GM13977 (cell line): Measurements from ENCODE around the gene PLA2G2F.

Experiments
- DNase-seq: peaks from one replicate; pipeline ENCODE4 v3.0.0; 2012; ENCODE audit warnings: low spot score
- CTCF ChIP-seq: IDR thresholded peaks from 2 replicates; pipeline ENCODE4 v1.5.1; 2012; ENCODE audit warnings: mild to moderate bottlenecking, control low read depth; ENCODE audit not compliant: insufficient read depth; ENCODE audit errors: extremely low read depth, missing control alignments
- in situ Hi-C: fragments of 300-500 bp; cut with MboI; formaldehyde crosslinking; loops from one replicate; pipeline ENCODE4 v1.12.0; 2022; ENCODE audit warnings: low sequenced_read_pairs, low pct_unique_long_range_greater_than_20kb, mixed read lengths, inconsistent platforms; ENCODE audit not compliant: unreplicated experiment

The PLA2G2F gene

DNA sequence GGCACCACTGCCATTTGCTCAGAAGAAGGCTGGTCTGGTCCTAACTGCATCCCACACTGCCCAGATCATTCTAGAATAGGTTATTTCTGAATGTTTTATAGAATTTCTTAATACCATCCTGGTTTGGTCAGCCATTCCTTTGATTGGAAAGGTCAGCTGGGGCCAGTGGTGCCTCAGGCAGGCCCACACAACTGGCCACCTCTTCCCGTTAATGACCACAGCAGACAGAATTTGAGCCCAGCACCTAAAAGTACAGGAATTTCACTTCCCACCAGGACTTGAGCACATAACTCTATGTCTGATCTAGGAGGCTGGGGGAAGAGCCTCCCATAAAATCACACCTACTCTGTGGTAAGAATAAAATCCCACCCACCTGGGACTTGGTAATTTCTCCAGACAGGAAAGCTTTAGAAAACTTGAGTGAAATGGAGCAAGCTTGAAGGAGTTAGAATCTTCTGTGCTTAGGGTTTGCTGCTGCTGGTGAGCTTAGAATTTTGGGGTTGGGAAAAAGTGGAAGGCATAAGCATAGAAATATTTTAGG, 53.8 kb downstream of the PLA2G2F start:
- no peak for DNase-seq
- in situ Hi-C loops, result no loop called here
- TF ChIP-seq CTCF, result no peak

- in situ Hi-C loops, result no loop called here
- no peak for DNase-seq
- TF ChIP-seq CTCF, result no peak
Measured at GRCh38 chr1:20194224-20194623, 55.1 kb downstream of the PLA2G2F start.

- peak; percentile 78 for DNase-seq
- in situ Hi-C loops, result no loop called here
- peak; percentile 98 for TF ChIP-seq CTCF
Measured at GRCh38 chr1:20194757-20195461, 55.8 kb downstream of the PLA2G2F start.

DNA sequence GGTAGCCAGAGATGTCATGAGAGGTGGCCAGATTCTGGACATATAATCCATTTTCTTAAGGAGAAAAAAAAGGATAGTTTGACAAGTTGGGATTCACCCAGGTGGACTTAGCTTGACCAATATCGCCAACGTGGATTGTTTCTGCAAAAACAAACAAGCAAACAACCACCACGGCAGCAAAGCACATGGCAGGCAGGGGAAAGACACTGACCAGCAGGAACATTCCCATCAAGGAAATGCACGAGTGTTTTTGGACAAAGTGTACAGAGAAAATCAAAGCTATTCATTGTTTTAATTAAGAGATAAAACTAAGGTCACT, 56.3 kb downstream of the PLA2G2F start:
- peak; percentile 23 for TF ChIP-seq CTCF
- in situ Hi-C loops, result no loop called here
- DNase-seq, result no peak

DNA sequence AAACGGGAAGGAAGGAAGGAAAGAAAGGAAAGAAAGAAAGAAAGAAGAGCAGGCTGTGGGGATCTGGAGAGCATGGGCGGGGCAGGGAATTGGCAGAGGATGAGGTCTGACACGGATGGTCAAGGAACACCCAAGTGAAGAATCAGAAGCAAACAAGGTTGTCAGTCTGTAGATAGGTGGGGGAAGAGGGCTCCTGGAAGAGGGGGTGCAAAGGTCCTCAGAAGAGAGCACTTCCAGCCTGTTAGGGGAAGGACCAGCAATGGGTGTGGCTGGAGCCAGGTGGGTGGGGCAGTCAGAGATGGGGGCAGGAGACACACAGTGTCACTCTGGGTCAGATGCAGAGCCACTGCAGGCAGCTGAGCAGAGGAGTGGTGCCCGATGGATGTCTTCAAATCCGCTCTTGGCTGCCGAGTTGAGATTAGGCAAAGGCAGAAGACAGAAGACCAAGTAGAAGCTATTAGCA, 58.2 kb downstream of the PLA2G2F start:
- no peak for DNase-seq
- in situ Hi-C loops, result no loop called here
- TF ChIP-seq CTCF, result no peak

- no peak for DNase-seq
- no peak for TF ChIP-seq CTCF
- in situ Hi-C loops, result no loop called here
Measured at GRCh38 chr1:20198296-20198695, 59.2 kb downstream of the PLA2G2F start.
